MM.1S (cell line): ENCODE data around the gene BATF3.
"Not testable (repeated sequence)": the region's sequence is repeated elsewhere in the genome, so short reads cannot be mapped to it uniquely, and the experiment has no call there.

ENCODE experiments used
- CTCF ChIP-seq: fragments of 300-600 bp; sonication (generic); IDR thresholded peaks from 2 replicates; pipeline ENCODE4 v1.5.1; 2016; ENCODE audit warnings: antibody characterized with exemption, low read length, mixed read lengths
- EZH2 ChIP-seq: fragments of 300-600 bp; sonication (generic); optimal IDR thresholded peaks from 2 replicates; pipeline ENCODE3; 2017; ENCODE audit warnings: low read depth, mild to moderate bottlenecking, antibody characterized with exemption, low read length, mixed read lengths
- EZH2phosphoT487 ChIP-seq: fragments of 300-600 bp; sonication (generic); IDR thresholded peaks from 2 replicates; pipeline ENCODE4 v1.6.1; 2018; ENCODE audit warnings: antibody characterized with exemption, low read length

DNA sequence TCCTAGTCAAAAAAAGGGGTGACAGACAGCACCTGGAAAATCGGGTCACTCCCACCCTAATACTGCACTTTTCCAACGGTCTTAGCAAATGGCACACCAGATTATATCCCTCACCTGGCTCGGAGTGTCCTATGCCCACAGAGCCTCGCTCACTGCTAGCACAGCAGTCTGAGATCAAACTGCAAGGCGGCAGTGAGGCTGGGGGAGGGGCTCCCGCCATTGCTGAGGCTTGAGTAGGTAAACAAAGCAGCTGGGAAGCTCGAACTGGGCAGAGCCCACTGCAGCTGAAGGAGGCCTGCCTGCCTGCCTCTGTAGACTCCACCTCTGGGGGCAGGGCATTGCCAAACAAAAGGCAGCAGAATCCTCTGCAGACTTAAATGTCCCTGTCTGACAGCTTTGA lies 41.4 kb downstream of the BATF3 start:
- TF ChIP-seq CTCF, EZH2phosphoT487, EZH2: not testable (repeated sequence)
